ENCODE measurements around the gene LAMA3. TPM values are rescaled to one million over a fixed set of nuclear protein-coding genes. Genes with fewer than 3 reads are reported as not detected.
A peak's percentile ranks its signal among the peaks of the same experiment; 100 is the strongest.

LAMA3 gene
- total RNA-seq, 1 experiment from 2014 or later, result 2.9 TPM

GRCh38 chr18:23668731-23669130 is 20.5 kb upstream of the LAMA3 start:
- peak; percentile 9 for DNase-seq (ENCODE audit: low read depth)

GRCh38 chr18:23669202-23669766 is 20.0 kb upstream of the LAMA3 start:
- no peak for DNase-seq (ENCODE audit: low read depth)

- no peak for DNase-seq (ENCODE audit: low read depth)
Measured at GRCh38 chr18:23669804-23670405, 19.3 kb upstream of the LAMA3 start.

GRCh38 chr18:23671564-23671963 is 17.7 kb upstream of the LAMA3 start:
- no peak for DNase-seq (ENCODE audit: low read depth)

- no peak for DNase-seq (ENCODE audit: low read depth)
Measured at GRCh38 chr18:23673725-23674124, 15.5 kb upstream of the LAMA3 start.

GRCh38 chr18:23675236-23675635 is 14.0 kb upstream of the LAMA3 start:
- no peak for DNase-seq (ENCODE audit: low read depth)

- no peak for DNase-seq (ENCODE audit: low read depth)
Measured at GRCh38 chr18:23675896-23676295, 13.4 kb upstream of the LAMA3 start.

GRCh38 chr18:23682045-23682444 is 7.2 kb upstream of the LAMA3 start:
- no peak for DNase-seq (ENCODE audit: low read depth)

GRCh38 chr18:23682472-23682871 is 6.8 kb upstream of the LAMA3 start:
- DNase-seq (ENCODE audit: low read depth), result no peak

GRCh38 chr18:23683155-23683554 is 6.1 kb upstream of the LAMA3 start:
- DNase-seq (ENCODE audit: low read depth), result no peak

- peak; percentile 37 for DNase-seq (ENCODE audit: low read depth)
Measured at GRCh38 chr18:23683671-23684070, 5.6 kb upstream of the LAMA3 start.

- no peak for DNase-seq (ENCODE audit: low read depth)
Measured at GRCh38 chr18:23684515-23685197, 4.6 kb upstream of the LAMA3 start.

GRCh38 chr18:23688528-23688927 is 725 bp upstream of the LAMA3 start:
- DNase-seq (ENCODE audit: low read depth), result no peak

- no peak for DNase-seq (ENCODE audit: low read depth)
Measured at GRCh38 chr18:23689616-23690504, 607 bp downstream of the LAMA3 start.

- no peak for DNase-seq (ENCODE audit: low read depth)
Measured at GRCh38 chr18:23690505-23691068, 1.3 kb downstream of the LAMA3 start.

GRCh38 chr18:23693846-23694245 is 4.6 kb downstream of the LAMA3 start:
- no peak for DNase-seq (ENCODE audit: low read depth)

- no peak for DNase-seq (ENCODE audit: low read depth)
Measured at GRCh38 chr18:23694637-23695430, 5.6 kb downstream of the LAMA3 start.

GRCh38 chr18:23701017-23701416 is 11.8 kb downstream of the LAMA3 start:
- no peak for DNase-seq (ENCODE audit: low read depth)

GRCh38 chr18:23701544-23702064 is 12.4 kb downstream of the LAMA3 start:
- DNase-seq (ENCODE audit: low read depth), result no peak

- no peak for DNase-seq (ENCODE audit: low read depth)
Measured at GRCh38 chr18:23702606-23703005, 13.4 kb downstream of the LAMA3 start.
